OCI-LY7 (cell line): ENCODE data around the gene PACS2. TPM values are rescaled to one million over a fixed set of nuclear protein-coding genes. Genes with fewer than 3 reads are reported as not detected.
"Not testable (repeated sequence)": the region's sequence is repeated elsewhere in the genome, so short reads cannot be mapped to it uniquely, and the experiment has no call there.

ENCODE experiments used
- BruUV-seq: library from RNA; stranded (reverse); fragments of 400-500 nt; replicated peaks from 2 replicates; lab custom pipeline; 2021; lab: Mats Ljungman, UMichigan
- CTCF ChIA-PET: fragments of 300-600 bp; sonication (Branson Sonifier 250); formaldehyde crosslinking; loops from one replicate; lab custom pipeline; 2022; ENCODE audit warnings: antibody characterized with exemption; ENCODE audit not compliant: unreplicated experiment; lab: Charles Lee
- POLR2A ChIA-PET: fragments of 300-600 bp; sonication (Branson Sonifier 250); formaldehyde crosslinking; loops from one replicate; lab custom pipeline; 2022; ENCODE audit warnings: antibody characterized with exemption; lab: Charles Lee
- DNase-seq: peaks from one replicate; pipeline ENCODE4 v3.0.0-alpha.2; 2015; ENCODE audit warnings: low spot score
- H2AFZ ChIP-seq: fragments of 200-600 bp; sonication (generic), shearing (Covaris generic); 2 replicates; pipeline ENCODE4 v1.6.1; 2014; ENCODE audit warnings: mild to moderate bottlenecking, antibody characterized with exemption, low read length, moderate library complexity
- H3K27ac ChIP-seq: fragments of 200-600 bp; sonication (generic); 2 replicates; pipeline ENCODE4 v1.5.1; 2014; ENCODE audit warnings: mixed run types, low read depth, mild to moderate bottlenecking, moderate library complexity, low read length, inconsistent platforms; ENCODE audit not compliant: poor library complexity, severe bottlenecking
- H3K36me3 ChIP-seq: fragments of 200-600 bp; sonication (generic); 2 replicates; pipeline ENCODE4 v1.6.1; 2014; ENCODE audit warnings: mild to moderate bottlenecking, antibody characterized with exemption, low read length, moderate library complexity, mixed read lengths; ENCODE audit not compliant: insufficient read depth
- H3K4me1 ChIP-seq: fragments of 200-600 bp; sonication (generic); 2 replicates; pipeline ENCODE4 v1.5.1; 2014; ENCODE audit warnings: mild to moderate bottlenecking, low read length; ENCODE audit not compliant: insufficient read depth, poor library complexity, severe bottlenecking
- H3K4me2 ChIP-seq: fragments of 200-600 bp; sonication (generic); 2 replicates; pipeline ENCODE4 v1.6.1; 2014; ENCODE audit warnings: mild to moderate bottlenecking, low read length
- H3K4me3 ChIP-seq: fragments of 200-600 bp; sonication (generic); 2 replicates; pipeline ENCODE4 v1.5.1; 2014; ENCODE audit warnings: mild to moderate bottlenecking, low read depth, low read length; ENCODE audit not compliant: poor library complexity, severe bottlenecking
- H3K79me2 ChIP-seq: fragments of 200-600 bp; sonication (generic); 2 replicates; pipeline ENCODE4 v1.6.1; 2016; ENCODE audit warnings: low read depth, mild to moderate bottlenecking, low read length, moderate library complexity, mixed read lengths; ENCODE audit not compliant: insufficient read depth
- H3K9me2 ChIP-seq: fragments of 200-600 bp; sonication (generic); 2 replicates; pipeline ENCODE4 v1.6.1; 2016; ENCODE audit warnings: mild to moderate bottlenecking, low read length, mixed read lengths; ENCODE audit not compliant: insufficient read depth
- H3K9me3 ChIP-seq: fragments of 200-600 bp; sonication (generic); 2 replicates; pipeline ENCODE4 v1.6.1; 2014; ENCODE audit warnings: mild to moderate bottlenecking, mixed run types, low read length, mixed read lengths
- H4K20me1 ChIP-seq: fragments of 200-600 bp; sonication (generic); 2 replicates; pipeline ENCODE4 v1.6.1; 2014; ENCODE audit warnings: mild to moderate bottlenecking, antibody characterized with exemption, low read length, moderate library complexity, mixed read lengths; ENCODE audit not compliant: insufficient read depth
- EZH2phosphoT487 ChIP-seq: fragments of 200-600 bp; sonication (generic); IDR thresholded peaks from 2 replicates; pipeline ENCODE4 v1.6.1; 2018; ENCODE audit warnings: low read depth, borderline replicate concordance, mild to moderate bottlenecking, mixed run types, antibody characterized with exemption, low read length, moderate library complexity, mixed read lengths
- intact Hi-C: fragments of 100-400 bp; cut with micrococcal nuclease; formaldehyde crosslinking; loops from one replicate; pipeline ENCODE4 v1.10.0; 2022; ENCODE audit not compliant: unreplicated experiment
- total RNA-seq, 2 experiments: library from RNA; depleted of rRNA in 1 of 2; stranded (reverse); fragments of >200 nt in 1 of 2; shearing (Covaris generic) in 1 of 2; gene quantifications; 2 replicates each; pipeline ENCODE4 v1.2.3, GENCODE V29; 2014 to 2022
- TF ChIP-seq, protein P1 (sequence below): fragments of 200-600 bp; sonication (generic); conservative IDR thresholded peaks from 2 replicates; pipeline ENCODE4 v1.5.1; 2014; ENCODE audit warnings: mild to moderate bottlenecking, antibody characterized with exemption, low read length, moderate library complexity, mixed read lengths

PACS2 gene
- total RNA-seq, 2 experiments from 2014 or later = 45.4 to 46.9 TPM

DNA sequence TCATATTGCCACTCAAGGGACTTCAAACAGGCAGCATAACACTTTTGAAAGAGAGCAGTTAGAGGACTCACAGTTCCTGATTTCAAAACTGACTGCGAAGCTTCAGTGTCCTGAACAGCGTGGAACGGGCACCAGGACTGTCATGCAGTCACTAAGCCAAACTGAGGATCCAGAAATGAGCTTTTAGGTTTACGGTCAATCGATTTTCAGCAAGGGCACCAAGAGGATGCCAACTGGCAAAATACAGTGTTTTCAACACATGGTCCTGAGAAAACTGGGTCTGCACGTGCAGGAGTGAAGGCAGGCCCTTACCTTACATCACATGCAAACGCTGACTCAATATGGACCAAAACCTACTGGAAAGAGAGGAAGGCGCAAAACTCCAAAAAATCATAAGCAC is 29.4 kb upstream of the PACS2 start:
- BruUV-seq = TSS peak; percentile 58
- Histone ChIP-seq H2AFZ (no peak overlapping the region), H3K4me2 (no peak overlapping the region), H3K4me3 (no peak overlapping the region), H3K4me1 (no peaks in the 10 kb centered on the region), H4K20me1 (no peaks in the 10 kb centered on the region; the same call in 1 of the 2 replicates), H3K9me2 (no peaks in the 10 kb centered on the region), H3K27ac (no peak overlapping the region), H3K79me2 (no peaks in the 10 kb centered on the region), H3K9me3 (no peaks in the 10 kb centered on the region), H3K36me3 (no peaks in the 10 kb centered on the region)
- POLR2A ChIA-PET = no interaction called here
- intact Hi-C loops = no loop called here
- CTCF ChIA-PET = no interaction called here
- no peak for DNase-seq
- TF ChIP-seq, protein P1, sequence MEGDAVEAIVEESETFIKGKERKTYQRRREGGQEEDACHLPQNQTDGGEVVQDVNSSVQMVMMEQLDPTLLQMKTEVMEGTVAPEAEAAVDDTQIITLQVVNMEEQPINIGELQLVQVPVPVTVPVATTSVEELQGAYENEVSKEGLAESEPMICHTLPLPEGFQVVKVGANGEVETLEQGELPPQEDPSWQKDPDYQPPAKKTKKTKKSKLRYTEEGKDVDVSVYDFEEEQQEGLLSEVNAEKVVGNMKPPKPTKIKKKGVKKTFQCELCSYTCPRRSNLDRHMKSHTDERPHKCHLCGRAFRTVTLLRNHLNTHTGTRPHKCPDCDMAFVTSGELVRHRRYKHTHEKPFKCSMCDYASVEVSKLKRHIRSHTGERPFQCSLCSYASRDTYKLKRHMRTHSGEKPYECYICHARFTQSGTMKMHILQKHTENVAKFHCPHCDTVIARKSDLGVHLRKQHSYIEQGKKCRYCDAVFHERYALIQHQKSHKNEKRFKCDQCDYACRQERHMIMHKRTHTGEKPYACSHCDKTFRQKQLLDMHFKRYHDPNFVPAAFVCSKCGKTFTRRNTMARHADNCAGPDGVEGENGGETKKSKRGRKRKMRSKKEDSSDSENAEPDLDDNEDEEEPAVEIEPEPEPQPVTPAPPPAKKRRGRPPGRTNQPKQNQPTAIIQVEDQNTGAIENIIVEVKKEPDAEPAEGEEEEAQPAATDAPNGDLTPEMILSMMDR = no peak
- no peak for TF ChIP-seq EZH2phosphoT487

DNA sequence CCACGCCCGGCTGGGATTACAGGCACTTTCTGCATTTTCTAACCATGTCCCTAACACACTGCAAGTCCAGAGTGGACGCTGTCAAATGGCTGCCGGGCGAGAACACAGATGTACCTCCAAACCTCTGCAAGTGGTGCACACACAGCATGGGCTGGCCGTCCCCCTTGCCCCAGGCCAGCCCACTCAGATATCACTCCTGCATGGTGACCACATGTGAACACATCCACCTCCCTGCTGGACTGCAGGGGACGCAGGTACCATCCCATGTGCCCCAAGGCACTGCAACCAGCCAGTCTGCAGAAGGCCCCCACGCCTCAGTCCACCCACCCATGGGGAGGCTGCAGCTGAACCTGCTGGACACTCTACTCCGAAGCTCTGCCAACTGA is 27.8 kb upstream of the PACS2 start:
- H3K9me3 ChIP-seq = no peaks in the 10 kb centered on the region
- ChIA-PET POLR2A (no interaction called here), CTCF (no interaction called here)
- H3K4me1 ChIP-seq = no peaks in the 10 kb centered on the region
- intact Hi-C loops = no loop called here
- no peak for TF ChIP-seq EZH2phosphoT487
- TF ChIP-seq, protein P1 = no peak
- H3K9me2 ChIP-seq = no peaks in the 10 kb centered on the region
- H3K27ac ChIP-seq = no peak overlapping the region
- no peak for DNase-seq
- H4K20me1 ChIP-seq = no peaks in the 10 kb centered on the region; the same call in 1 of the 2 replicates
- H3K4me3 ChIP-seq = no peak overlapping the region
- no peaks in the 10 kb centered on the region for H3K36me3 ChIP-seq
- no peak overlapping the region for H2AFZ ChIP-seq
- BruUV-seq = no TSS peak
- no peak overlapping the region for H3K4me2 ChIP-seq
- no peaks in the 10 kb centered on the region for H3K79me2 ChIP-seq

DNA sequence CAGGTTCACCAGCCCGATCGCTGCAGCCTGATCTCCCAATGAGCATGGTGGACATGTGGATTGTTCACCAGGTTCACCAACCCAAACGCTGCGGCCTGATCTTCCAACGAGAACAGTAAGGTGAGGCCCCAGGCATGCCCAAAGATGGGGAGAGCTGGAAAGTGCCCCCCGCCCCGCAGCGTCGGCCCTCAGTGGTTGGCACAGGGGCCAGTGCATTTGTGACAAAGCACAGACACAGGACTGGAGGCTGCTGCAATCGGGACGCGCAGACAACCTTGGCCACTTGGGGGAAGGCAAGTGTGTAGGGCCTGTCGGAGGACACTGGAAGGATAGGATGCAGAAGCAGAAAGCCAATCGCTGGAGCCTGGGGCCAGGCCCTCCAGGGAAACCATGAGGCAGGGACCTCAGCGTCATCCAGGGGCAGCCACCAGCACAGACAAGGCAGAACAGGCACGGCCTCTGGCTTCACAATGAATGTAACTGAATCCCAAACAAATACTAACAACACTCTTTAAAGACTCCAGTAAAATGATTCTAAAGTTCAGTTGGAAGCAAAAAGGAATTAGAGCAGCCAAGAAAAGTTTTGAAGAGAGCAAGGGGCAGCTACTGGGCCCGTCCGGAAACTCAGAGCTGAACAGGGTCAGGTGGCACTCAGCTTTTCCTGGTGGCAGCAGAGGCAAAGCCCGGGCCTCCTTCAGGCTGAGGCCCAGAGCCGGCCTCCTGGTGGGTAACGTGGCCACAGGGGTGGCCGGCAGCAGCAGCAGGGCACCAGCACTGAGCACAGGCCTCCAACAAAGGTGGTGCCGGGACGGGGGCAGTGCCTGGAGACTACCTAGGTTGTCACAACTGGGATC is 27.1 kb upstream of the PACS2 start:
- no peak overlapping the region for H3K4me3 ChIP-seq
- no peak overlapping the region for H3K27ac ChIP-seq
- BruUV-seq = no TSS peak
- TF ChIP-seq EZH2phosphoT487 = no peak
- TF ChIP-seq, protein P1 = no peak
- no peaks in the 10 kb centered on the region for H3K79me2 ChIP-seq
- H3K4me2 ChIP-seq = no peak overlapping the region
- no peaks in the 10 kb centered on the region for H3K9me3 ChIP-seq
- no peaks in the 10 kb centered on the region for H3K36me3 ChIP-seq
- no peaks in the 10 kb centered on the region for H3K9me2 ChIP-seq
- H4K20me1 ChIP-seq = no peaks in the 10 kb centered on the region; the same call in 1 of the 2 replicates
- no peak overlapping the region for H2AFZ ChIP-seq
- intact Hi-C loops = no loop called here
- ChIA-PET CTCF (no interaction called here), POLR2A (no interaction called here)
- no peak for DNase-seq
- H3K4me1 ChIP-seq = no peaks in the 10 kb centered on the region

DNA sequence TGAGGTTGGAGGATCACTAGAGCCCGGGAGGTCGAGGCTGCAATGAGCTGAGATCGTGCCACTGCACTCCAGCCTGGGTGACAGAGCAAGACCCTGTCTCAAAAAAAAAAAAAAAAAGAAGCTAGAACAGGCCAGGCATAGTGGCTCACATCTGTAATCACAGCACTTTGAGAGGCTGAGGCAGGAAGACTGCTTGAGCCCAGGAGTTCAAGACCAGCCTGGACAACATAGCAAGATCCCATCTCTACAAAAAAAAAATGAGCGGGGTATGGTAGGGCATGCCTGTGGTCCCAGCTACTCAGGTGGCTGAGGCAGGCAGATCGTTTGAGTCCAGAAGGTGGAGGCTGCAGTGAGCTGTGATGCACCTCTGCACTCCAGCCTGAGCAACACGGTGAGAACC is 25.6 kb upstream of the PACS2 start:
- H3K27ac ChIP-seq, H3K4me2 ChIP-seq, H3K4me3 ChIP-seq, H3K36me3 ChIP-seq, H3K79me2 ChIP-seq, H3K9me2 ChIP-seq, H2AFZ ChIP-seq, H3K4me1 ChIP-seq, intact Hi-C loops, DNase-seq, H4K20me1 ChIP-seq, BruUV-seq, H3K9me3 ChIP-seq: not testable (repeated sequence)
- ChIA-PET POLR2A (interaction anchor here (0.6 to 1.1 kb wide), 2 partner anchors 66 to 222 kb away, joined by 3 read pairs; no protein-coding TSS in a partner anchor), CTCF (interaction anchor here (0.9 kb wide), 1 partner anchor 12 kb away, joined by 4 read pairs; the partner anchor contains the start of gene BRF1)
